HG03520 (cell line): ENCODE measurements around the gene ZBTB48.
"Not testable (repeated sequence)": the region's sequence is repeated elsewhere in the genome, so short reads cannot be mapped to it uniquely, and the experiment has no call there.

ENCODE experiments used
- ATAC-seq: cut with Tn5 transposase; IDR thresholded peaks from one replicate; pipeline ENCODE4 v1.9.1; 2021; ENCODE audit warnings: mild to moderate bottlenecking, moderate library complexity; ENCODE audit not compliant: unreplicated experiment

ZBTB48 gene

GRCh38 chr1:6590046-6590445, 10.3 kb downstream of the ZBTB48 start:
- no peak for ATAC-seq

GRCh38 chr1:6591222-6591621, 11.4 kb downstream of the ZBTB48 start:
- ATAC-seq = no peak

- ATAC-seq = no peak
These were observed 11.8 kb downstream of the ZBTB48 start for GRCh38 chr1:6591644-6592043.

GRCh38 chr1:6592441-6592840, 12.6 kb downstream of the ZBTB48 start:
- ATAC-seq = no peak

- no peak for ATAC-seq
These were observed 13.2 kb downstream of the ZBTB48 start for GRCh38 chr1:6592865-6593593.

GRCh38 chr1:6593810-6594209, 14.0 kb downstream of the ZBTB48 start:
- ATAC-seq = no peak

GRCh38 chr1:6594977-6595740, 15.4 kb downstream of the ZBTB48 start:
- ATAC-seq = no peak

- ATAC-seq = no peak
These were observed 16.6 kb downstream of the ZBTB48 start for GRCh38 chr1:6596351-6596750.

GRCh38 chr1:6596886-6597776, 17.3 kb downstream of the ZBTB48 start:
- no peak for ATAC-seq

- ATAC-seq = no peak
These were observed 18.0 kb downstream of the ZBTB48 start for GRCh38 chr1:6597777-6598131.

GRCh38 chr1:6599141-6599975, 19.6 kb downstream of the ZBTB48 start:
- ATAC-seq = no peak

GRCh38 chr1:6599991-6600390, 20.2 kb downstream of the ZBTB48 start:
- not testable (repeated sequence) for ATAC-seq

- ATAC-seq = no peak
These were observed 20.7 kb downstream of the ZBTB48 start for GRCh38 chr1:6600410-6601048.

GRCh38 chr1:6601049-6601922, 21.5 kb downstream of the ZBTB48 start:
- ATAC-seq = peak; percentile 26

- peak; percentile 27 for ATAC-seq
These were observed 22.3 kb downstream of the ZBTB48 start for GRCh38 chr1:6601923-6602668.

- ATAC-seq = peak; percentile 48
These were observed 23.0 kb downstream of the ZBTB48 start, which contains the start of gene KLHL21 for GRCh38 chr1:6602669-6603237. KLHL21 (minus strand) TSS chr1:6602869; CDS start chr1:6602817, 52 bp downstream.

GRCh38 chr1:6603238-6603914, 23.6 kb downstream of the ZBTB48 start:
- ATAC-seq = no peak
